Brain microvascular endothelial cell (primary cell): ENCODE data around the gene PARD6B.

Experiments
- DNase-seq: peaks from one replicate; pipeline ENCODE4 v3.0.0-alpha.2; 2020
- H3K27ac ChIP-seq: fragments of 250-450 bp; sonication (Bioruptor Pico); 2 replicates; pipeline ENCODE4 v1.5.1; 2020; ENCODE audit warnings: mild to moderate bottlenecking, moderate library complexity
- H3K27me3 ChIP-seq: fragments of 250-450 bp; sonication (Bioruptor Pico); replicated peaks from 2 replicates; pipeline ENCODE4 v1.5.1; 2020; ENCODE audit warnings: mild to moderate bottlenecking
- H3K36me3 ChIP-seq: fragments of 250-450 bp; sonication (Bioruptor Pico); replicated peaks from 2 replicates; pipeline ENCODE4 v1.5.1; 2020; ENCODE audit warnings: mild to moderate bottlenecking
- H3K4me3 ChIP-seq: 2 replicates; pipeline ENCODE4 v1.5.1; 2011; ENCODE audit warnings: low read depth, mild to moderate bottlenecking, control low read depth, low read length, moderate library complexity
- in situ Hi-C: cut with HindIII; loops from 2 replicates; pipeline ENCODE4 v1.10.0; 2017; ENCODE audit warnings: low sequenced_read_pairs, low pct_ligation_motif_present
- TF ChIP-seq, protein P1 (sequence below): IDR thresholded peaks from 2 replicates; pipeline ENCODE4 v1.5.1; 2011; ENCODE audit warnings: low read depth, mild to moderate bottlenecking, moderate library complexity, low read length, control low read depth, inconsistent platforms; ENCODE audit errors: missing control alignments

The PARD6B gene

DNA sequence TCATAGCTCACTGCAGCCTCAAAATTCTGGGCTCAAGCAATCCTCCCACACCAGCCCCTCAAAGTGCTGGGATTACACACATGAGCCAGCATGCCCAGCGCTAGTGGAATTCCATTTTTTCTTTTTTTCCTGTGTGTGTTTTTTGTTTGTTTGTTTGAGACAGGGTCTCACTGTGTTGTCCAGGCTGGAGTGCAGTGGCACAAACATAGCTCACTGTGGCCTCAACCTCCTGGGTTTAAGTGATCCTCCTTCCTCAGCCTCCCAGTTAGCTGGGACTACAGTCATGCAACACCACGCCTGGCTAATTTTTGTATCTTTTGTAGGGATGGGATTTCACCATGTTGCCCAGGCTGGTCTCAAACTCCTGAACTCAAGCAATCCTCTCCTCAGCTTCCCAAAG, 14.1 kb upstream of the PARD6B start:
- TF ChIP-seq, protein P1, sequence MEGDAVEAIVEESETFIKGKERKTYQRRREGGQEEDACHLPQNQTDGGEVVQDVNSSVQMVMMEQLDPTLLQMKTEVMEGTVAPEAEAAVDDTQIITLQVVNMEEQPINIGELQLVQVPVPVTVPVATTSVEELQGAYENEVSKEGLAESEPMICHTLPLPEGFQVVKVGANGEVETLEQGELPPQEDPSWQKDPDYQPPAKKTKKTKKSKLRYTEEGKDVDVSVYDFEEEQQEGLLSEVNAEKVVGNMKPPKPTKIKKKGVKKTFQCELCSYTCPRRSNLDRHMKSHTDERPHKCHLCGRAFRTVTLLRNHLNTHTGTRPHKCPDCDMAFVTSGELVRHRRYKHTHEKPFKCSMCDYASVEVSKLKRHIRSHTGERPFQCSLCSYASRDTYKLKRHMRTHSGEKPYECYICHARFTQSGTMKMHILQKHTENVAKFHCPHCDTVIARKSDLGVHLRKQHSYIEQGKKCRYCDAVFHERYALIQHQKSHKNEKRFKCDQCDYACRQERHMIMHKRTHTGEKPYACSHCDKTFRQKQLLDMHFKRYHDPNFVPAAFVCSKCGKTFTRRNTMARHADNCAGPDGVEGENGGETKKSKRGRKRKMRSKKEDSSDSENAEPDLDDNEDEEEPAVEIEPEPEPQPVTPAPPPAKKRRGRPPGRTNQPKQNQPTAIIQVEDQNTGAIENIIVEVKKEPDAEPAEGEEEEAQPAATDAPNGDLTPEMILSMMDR: no peak
- no peaks in the 10 kb centered on the region for H3K36me3 ChIP-seq
- no peak overlapping the region for H3K27ac ChIP-seq
- H3K27me3 ChIP-seq: no peaks in the 10 kb centered on the region
- in situ Hi-C loops: no loop called here
- no peak overlapping the region for H3K4me3 ChIP-seq
- no peak for DNase-seq

DNA sequence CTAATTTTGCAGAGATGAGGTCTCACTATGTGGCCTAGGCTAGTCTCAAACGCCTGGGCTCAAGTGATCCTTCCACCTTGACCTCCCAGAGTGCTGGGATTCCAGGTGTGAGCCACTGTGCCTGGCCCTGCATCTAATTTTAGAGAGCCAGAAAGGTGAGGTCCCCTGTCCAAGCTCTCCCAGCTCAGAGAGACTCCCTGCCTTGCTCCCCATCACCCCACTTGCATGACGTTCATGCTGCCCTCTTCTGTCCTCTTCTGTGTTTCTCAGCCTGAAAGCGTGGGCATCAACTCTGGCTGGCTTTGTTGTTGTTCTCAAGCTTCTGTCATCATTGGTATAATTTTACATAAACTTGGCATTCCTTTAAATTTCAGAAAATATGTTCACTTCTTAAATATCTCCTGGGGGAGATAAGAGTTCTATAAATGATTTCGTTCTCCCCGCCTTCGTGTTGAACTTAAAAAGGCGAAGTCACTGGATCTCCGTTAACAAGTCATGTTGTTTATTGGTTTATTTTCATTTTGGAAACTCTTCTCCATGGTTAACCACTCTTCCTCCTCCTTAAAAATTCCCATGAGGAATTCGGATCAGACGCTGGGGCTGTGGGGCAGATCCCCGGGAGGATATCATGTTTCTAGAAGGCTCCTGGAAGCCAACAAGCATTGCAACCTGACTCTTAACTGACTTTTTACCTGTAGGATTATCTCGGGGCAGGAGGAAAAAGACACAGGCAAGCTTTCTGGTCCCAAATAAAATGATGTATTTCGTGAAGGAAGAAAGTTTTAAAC, 13.2 kb upstream of the PARD6B start:
- in situ Hi-C loops: no loop called here
- DNase-seq: peak; percentile 16
- no peaks in the 10 kb centered on the region for H3K36me3 ChIP-seq
- H3K4me3 ChIP-seq: no peak overlapping the region
- TF ChIP-seq, protein P1: peak; percentile 36
- no peak overlapping the region for H3K27ac ChIP-seq
- H3K27me3 ChIP-seq: no peaks in the 10 kb centered on the region

DNA sequence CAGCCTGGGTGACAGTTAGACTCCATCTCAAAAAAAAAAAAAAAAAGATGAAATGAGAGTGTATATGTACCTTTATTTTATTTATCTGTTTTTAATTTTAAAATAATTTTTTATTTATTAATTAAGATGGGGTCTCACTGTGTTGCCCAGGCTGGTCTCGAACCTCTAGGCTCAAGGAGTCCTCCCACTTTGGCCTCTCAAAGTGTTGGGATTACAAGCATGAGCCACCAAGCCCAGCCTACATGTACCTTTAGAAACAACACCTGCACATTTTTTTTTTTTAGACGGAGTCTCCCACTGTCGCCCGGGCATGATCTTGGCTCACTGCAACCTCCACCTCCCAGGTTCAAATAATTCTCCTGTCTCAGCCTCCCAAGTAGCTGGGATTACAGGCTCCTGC, 12.1 kb upstream of the PARD6B start:
- DNase-seq: no peak
- H3K36me3 ChIP-seq: no peaks in the 10 kb centered on the region
- no peak overlapping the region for H3K27ac ChIP-seq
- no peak overlapping the region for H3K4me3 ChIP-seq
- TF ChIP-seq, protein P1: no peak
- in situ Hi-C loops: no loop called here
- H3K27me3 ChIP-seq: no peaks in the 10 kb centered on the region

DNA sequence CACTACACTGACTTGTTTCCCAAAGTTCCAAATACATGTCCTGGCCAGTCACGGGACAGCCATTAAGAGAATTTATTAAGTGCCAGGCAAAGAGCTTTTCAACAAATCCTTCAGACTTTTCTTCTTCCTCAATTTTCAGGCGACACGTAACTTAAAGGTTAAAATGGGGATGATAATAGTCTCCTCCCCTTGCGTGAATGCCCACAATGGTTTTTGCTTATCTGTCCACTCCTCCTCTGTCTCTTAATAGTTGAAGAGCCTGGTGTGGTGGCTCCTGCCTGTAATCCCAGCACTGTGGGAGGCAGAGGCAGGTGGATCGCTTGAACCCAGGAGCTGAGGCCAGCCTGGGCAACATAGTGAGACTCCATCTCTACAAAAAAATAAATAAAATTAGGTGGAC, 11.4 kb upstream of the PARD6B start:
- Histone ChIP-seq H3K27ac (no peak overlapping the region), H3K36me3 (no peaks in the 10 kb centered on the region), H3K4me3 (no peak overlapping the region), H3K27me3 (no peaks in the 10 kb centered on the region)
- in situ Hi-C loops: no loop called here
- no peak for DNase-seq
- TF ChIP-seq, protein P1: no peak

DNA sequence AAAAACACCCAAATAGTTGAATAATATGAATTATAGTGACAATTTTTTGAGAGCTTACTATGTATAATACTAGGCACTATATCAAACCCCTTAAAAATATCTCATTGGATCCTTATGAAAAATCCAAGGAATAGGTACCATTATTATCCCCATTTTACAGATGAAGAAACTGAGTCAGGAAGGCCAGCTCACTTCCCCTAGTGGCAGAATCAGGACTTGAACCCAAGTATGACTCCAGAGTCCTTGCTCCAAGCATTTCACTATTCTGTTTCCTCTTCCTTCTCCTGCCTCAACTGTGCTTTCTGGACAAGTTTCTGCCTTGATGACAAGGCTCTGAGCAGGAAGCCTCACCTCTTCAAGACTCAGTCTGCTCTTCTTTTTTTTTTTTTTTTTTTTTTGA, 10.8 kb upstream of the PARD6B start:
- TF ChIP-seq, protein P1: no peak
- no peaks in the 10 kb centered on the region for H3K27me3 ChIP-seq
- in situ Hi-C loops: no loop called here
- DNase-seq: no peak
- no peaks in the 10 kb centered on the region for H3K36me3 ChIP-seq
- H3K27ac ChIP-seq: no peak overlapping the region
- H3K4me3 ChIP-seq: no peak overlapping the region

DNA sequence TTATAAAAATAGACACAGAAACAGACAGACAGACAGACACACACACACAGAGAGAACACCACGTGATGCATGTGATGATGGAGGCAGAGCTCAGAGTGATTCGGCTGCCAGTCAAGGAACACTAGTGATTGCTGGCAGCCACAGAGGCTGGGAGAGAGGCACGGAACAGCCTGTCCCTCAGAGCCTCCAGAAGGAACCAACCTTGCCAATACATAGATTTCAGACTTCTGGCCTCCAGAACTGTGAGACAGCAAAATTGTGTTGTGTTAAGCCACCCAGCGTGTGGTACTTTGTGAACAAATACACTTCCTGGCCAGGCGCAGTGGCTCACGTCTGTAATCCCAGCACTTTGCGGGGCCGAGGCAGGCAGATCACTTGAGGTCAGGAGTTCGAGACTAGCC, 9.5 kb upstream of the PARD6B start:
- TF ChIP-seq, protein P1: no peak
- H3K4me3 ChIP-seq: no peak overlapping the region
- in situ Hi-C loops: no loop called here
- DNase-seq: peak; percentile 9
- no peak overlapping the region for H3K27ac ChIP-seq
- H3K27me3 ChIP-seq: no peaks in the 10 kb centered on the region
- H3K36me3 ChIP-seq: no peaks in the 10 kb centered on the region
